Activated naive CD8-positive, alpha-beta T cell treated with anti-CD3 and anti-CD28 coated beads, Interleukin-2, amount 50 U/mL, for 24 hours (primary cell): Measurements from ENCODE around the gene AKNA.

Experiments used
- ATAC-seq: fragments of 150-1000 bp; cut with Tn5 transposase; one replicate; pipeline ENCODE4 v1.10.0; 2021
- DNase-seq: peaks from one replicate; pipeline ENCODE4 v3.0.0; 2021
- H3K27ac Mint-ChIP-seq: one replicate; pipeline ENCODE4 v1.8.0; 2021; ENCODE audit warnings: mild to moderate bottlenecking, mixed read lengths
- H3K27me3 Mint-ChIP-seq: one replicate; pipeline ENCODE4 v1.8.0; 2021; ENCODE audit warnings: mixed read lengths
- H3K36me3 Mint-ChIP-seq: one replicate; pipeline ENCODE4 v1.8.0; 2021; ENCODE audit warnings: low read depth, mixed read lengths
- H3K4me1 Mint-ChIP-seq: one replicate; pipeline ENCODE4 v1.8.0; 2021; ENCODE audit warnings: mixed read lengths
- H3K4me3 Mint-ChIP-seq: one replicate; pipeline ENCODE4 v1.8.0; 2021; ENCODE audit warnings: mild to moderate bottlenecking, moderate library complexity, mixed read lengths
- H3K9me3 Mint-ChIP-seq: one replicate; pipeline ENCODE4 v1.8.0; 2021; ENCODE audit warnings: mixed read lengths

Gene AKNA

DNA sequence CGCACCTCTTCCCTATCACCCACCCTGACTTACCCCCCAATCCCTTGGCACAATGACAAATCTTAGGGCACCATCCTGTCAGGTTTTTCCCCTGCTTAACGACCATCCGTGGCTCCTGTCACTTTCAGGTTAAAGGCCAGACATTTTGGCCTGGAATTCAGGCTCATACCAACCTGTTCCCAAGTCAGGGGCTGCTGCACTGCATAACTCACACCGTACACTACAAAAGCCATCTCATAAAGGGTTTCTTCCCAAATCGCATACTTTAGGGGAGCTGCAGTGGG, 7.5 kb upstream of the AKNA start:
- Mint-ChIP-seq H3K4me1 (peaks cover 70% of the 10 kb centered on the region), H3K4me3 (peak overlapping the region; percentile 56), H3K27ac (peak overlapping the region; percentile 68), H3K36me3 (peaks cover 20% of the 10 kb centered on the region), H3K27me3 (no peaks in the 10 kb centered on the region), H3K9me3 (no peaks in the 10 kb centered on the region)
- DNase-seq, result no peak
- ATAC-seq, result no peak

DNA sequence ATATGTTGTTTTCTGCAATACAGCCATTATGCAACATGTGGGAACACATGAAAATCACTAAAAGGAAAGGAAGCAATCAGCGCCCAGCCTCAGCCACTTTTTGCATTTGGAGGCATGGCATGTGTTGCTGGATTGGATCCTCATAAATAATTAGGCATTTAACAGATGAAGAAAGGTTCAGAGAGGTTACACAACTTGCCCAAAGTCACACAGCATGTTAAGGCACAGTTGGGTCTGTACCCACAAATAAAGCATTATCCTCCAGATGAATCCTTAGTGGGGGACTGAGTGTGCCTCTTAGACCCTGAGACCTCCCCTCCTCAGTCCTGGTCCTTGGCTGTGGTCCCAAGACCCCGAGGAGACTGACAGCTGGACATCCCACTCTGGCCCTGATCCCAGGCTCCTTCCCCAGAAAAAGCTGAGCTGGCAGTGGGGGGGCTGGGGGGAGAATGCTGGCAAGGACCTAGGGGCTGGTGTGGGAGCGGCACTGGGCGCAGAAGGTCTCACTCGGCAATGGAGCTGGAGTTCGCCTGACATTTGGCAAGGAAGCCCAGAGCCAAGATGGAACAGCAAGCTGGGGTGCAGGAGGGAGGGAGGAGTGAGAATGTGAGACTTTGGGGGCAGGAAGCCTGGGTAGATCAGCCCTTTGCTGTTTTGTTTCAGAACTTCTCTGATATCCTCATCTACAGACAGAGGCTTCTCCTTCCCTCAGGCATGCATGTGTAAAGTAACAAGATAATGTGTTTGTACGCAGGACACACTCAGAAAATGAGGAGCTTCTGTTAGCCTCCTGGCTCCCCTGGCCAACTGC, 6.9 kb upstream of the AKNA start:
- Mint-ChIP-seq H3K27me3 (no peaks in the 10 kb centered on the region), H3K4me3 (peak overlapping the region; percentile 56), H3K4me1 (peaks cover 75% of the 10 kb centered on the region), H3K9me3 (no peaks in the 10 kb centered on the region), H3K36me3 (peaks cover 24% of the 10 kb centered on the region), H3K27ac (peak overlapping the region; percentile 68)
- ATAC-seq (no peak), DNase-seq (no peak)

DNA sequence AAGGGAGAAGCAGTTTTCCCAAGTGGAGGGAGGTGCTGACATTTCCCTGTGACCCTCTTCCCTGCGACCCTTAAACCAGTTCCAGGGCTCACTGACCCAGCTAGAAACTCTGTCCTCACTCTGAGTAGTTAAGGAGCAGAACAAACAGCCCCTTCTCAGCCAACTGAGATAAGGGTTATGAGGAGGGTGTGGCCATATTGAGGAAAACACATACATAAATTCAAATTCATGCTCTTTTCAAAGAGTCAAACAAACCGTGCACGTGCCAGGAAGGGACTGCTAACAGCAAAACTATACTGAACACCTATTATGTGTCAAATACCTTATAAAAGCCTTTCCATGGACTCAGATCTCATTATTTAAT, 4.9 kb upstream of the AKNA start:
- Mint-ChIP-seq H3K4me1 (peaks cover 93% of the 10 kb centered on the region), H3K36me3 (peaks cover 42% of the 10 kb centered on the region), H3K27me3 (no peaks in the 10 kb centered on the region), H3K9me3 (no peaks in the 10 kb centered on the region), H3K4me3 (no peak overlapping the region), H3K27ac (peak overlapping the region; percentile 33)
- no peak for DNase-seq
- ATAC-seq, result no peak

DNA sequence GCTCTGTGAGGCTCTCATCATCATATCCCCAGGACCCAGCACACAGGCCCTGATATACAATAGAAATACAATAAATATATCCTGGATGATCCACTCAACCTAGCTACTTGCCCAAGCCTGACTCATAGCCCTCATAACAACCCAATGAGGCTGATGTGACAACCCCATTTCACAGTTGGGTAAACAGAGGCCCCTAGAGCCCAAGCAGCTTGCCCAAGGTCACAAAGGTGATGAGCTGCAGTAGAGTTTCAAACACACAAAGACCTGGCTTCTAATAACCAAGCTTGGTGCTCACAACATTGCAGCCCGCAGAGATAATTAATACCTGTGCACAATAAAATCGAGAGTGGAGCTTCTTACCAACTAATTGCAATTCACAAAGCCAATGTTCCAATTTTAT, 3.2 kb upstream of the AKNA start:
- Mint-ChIP-seq H3K4me1 (peaks cover 81% of the 10 kb centered on the region), H3K4me3 (peak overlapping the region; percentile 87), H3K36me3 (peaks cover 56% of the 10 kb centered on the region), H3K27me3 (no peaks in the 10 kb centered on the region), H3K9me3 (no peaks in the 10 kb centered on the region), H3K27ac (peak overlapping the region; percentile 97)
- no peak for DNase-seq
- ATAC-seq, result no peak

DNA sequence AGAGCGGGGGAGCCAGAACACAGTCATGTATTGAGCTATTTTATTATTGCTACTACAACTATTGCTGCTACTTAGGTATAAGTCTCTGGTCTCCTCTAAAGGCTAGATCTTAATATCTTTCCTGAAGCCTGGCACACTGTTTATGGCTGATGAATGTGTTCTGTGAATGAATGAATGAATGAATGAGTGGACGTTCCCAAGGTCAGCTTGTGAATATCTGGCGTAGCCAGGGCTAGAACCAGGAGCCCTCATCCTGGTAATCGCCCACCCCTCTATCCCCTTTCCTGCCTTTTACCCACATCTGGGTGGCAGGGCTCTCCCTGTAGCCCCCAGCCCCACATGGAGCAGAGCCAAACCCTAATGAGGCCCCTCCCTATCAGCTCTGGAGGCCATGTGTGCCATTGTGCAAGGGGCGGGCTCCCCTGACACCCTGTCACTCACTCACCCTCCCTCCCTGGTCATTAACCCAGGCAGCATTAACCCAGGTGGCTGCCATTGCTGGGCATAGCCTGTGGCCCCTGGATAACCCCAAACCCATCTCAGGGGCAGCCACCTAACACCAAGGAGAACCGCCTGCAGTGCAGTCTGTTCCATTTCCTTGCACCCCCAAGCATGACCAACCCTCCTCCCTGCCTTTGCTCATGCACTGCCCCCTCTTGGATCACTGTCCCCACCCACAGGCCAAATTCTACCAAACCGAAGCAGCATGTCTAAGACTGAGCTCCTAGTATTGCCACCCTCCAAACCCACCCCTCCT, 2.0 kb upstream of the AKNA start:
- peak overlapping the region; percentile 97 for H3K27ac Mint-ChIP-seq
- ATAC-seq, result no peak

DNA sequence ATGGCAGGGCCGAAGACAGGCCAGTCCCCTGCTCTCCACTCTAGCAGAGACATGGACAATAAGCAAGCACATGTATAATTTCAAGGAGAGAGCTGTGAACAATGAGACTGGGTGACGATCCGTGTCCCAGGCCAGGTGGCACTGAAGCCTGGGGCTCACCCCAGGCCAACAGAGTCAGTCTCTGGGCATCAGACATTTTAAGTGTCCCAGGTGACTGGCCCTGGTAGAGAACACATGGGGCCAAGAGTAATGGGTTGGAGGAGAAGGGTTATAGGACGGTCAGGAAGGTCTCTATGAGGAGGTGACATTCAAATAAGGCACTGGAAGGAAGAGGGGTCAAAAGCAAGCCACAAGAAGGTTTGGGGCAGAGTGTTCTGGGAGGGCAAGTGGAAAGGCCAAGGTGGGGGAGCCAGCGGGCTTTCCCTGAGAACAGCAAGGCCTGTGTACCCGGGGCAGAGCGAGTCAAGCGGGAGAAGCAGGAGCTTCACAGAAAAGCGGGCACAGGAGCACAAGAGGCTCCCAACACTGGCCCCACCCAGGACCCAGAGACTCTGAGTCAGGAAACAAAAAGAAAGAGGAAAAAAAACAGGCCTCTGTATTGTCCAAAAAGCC, 1.1 kb upstream of the AKNA start:
- peaks cover 61% of the 10 kb centered on the region for H3K36me3 Mint-ChIP-seq
- H3K4me3 Mint-ChIP-seq, result peak overlapping the region; percentile 87
- ATAC-seq (no peak), DNase-seq (peak; percentile 45)
- H3K27me3 Mint-ChIP-seq, result no peaks in the 10 kb centered on the region
- no peaks in the 10 kb centered on the region for H3K9me3 Mint-ChIP-seq
- peaks cover 81% of the 10 kb centered on the region for H3K4me1 Mint-ChIP-seq
- H3K27ac Mint-ChIP-seq, result peak overlapping the region; percentile 97

More for the DNA sequence above, 2.0 kb upstream of the AKNA start:
- Mint-ChIP-seq H3K36me3 (peaks cover 58% of the 10 kb centered on the region), H3K4me3 (peak overlapping the region; percentile 87), H3K27me3 (no peaks in the 10 kb centered on the region), H3K4me1 (peaks cover 81% of the 10 kb centered on the region), H3K9me3 (no peaks in the 10 kb centered on the region)
- DNase-seq, result peak; percentile 36

DNA sequence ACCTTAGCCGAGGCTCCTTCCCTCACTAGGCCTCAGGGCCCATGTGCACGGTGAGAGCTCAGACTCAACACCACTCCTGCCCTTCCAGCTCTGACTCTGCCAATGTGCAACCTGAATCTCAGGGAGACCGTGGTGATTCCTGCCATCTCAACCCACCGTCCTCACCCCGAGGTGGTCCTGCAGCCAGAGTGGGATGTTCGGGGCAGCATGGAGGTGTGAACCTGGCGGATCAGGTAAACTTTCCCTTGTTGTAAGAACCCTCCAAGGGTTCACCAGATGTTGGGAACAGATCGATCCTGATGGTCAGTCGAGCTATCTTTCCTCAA, 538 bp upstream of the AKNA start:
- Mint-ChIP-seq H3K9me3 (no peaks in the 10 kb centered on the region), H3K36me3 (peaks cover 61% of the 10 kb centered on the region)
- no peak for ATAC-seq

DNA sequence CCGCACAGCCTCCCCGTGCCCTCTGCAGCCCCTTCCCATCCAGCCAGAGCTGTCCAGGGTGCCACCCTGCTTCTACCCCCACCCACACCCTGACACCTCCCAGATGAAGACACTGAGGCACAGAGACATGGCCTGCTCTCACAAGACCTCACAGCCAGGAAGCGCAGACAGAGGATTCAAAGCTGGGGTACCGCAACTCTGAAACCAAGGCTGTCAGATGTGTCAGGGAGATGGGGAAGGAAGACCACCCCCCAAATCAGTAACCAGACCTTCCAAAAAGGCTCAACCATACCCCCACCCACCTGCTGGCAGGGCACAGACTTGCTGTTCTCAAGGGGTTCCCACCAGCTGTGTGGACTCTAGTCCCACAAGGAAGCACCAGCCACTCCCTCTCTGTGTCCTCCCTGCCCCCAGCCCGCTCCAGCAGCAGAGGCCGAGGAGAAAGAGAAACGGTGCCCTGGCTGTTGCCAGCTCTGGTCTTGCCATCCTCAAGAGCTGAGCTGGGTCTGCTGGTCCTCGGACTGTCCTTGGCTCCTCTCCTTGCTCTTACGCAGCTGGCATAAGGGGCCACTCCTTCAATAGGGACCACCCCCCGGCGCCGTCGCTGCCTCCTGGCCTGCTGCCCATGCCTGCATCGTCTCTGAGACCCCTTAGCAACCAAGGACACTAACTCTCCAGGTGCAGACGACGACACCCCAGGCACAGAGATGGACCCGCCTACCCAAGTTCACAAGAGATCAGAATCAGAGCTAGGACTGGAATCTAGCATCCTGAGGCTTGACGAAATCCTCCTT, 699 bp downstream of the AKNA start:
- ATAC-seq, result no peak
- Mint-ChIP-seq H3K36me3 (peaks cover 64% of the 10 kb centered on the region), H3K27me3 (no peaks in the 10 kb centered on the region), H3K4me1 (peaks cover 83% of the 10 kb centered on the region), H3K27ac (peak overlapping the region; percentile 97), H3K9me3 (no peaks in the 10 kb centered on the region), H3K4me3 (peak overlapping the region; percentile 87)
- DNase-seq, result peak; percentile 35

More for the DNA sequence above, 538 bp upstream of the AKNA start:
- Mint-ChIP-seq H3K4me3 (peak overlapping the region; percentile 87), H3K27me3 (no peaks in the 10 kb centered on the region), H3K4me1 (peaks cover 83% of the 10 kb centered on the region), H3K27ac (peak overlapping the region; percentile 97)
- DNase-seq, result peak; percentile 42

DNA sequence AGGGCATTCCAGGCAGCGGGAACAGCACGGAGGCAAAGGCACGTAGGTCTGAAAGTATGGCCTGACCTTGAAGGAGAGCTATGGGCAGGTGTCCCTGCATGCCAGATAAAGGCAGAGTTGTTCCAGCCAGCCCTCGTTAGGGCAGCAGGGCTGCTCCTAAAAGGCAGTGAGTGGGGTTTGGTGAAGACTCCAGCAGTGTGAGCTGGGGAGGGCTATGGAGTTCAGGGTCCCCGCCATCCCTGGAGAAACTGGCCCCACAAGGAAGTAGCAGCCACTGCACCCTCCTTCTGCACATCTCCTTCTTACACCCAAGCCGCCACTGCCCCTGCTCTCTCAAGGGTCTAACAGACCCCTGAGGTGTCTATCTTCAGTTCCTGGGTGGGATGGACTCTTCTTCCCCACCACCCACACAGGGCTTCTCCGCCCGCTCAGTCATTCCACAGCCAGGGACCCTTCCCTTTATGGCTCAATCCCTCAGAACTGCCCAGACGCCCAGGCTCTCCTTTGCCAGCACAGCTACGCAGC, 1.4 kb downstream of the AKNA start:
- DNase-seq (no peak), ATAC-seq (no peak)
- H3K4me1 Mint-ChIP-seq, result peaks cover 86% of the 10 kb centered on the region
- no peaks in the 10 kb centered on the region for H3K9me3 Mint-ChIP-seq
- peak overlapping the region; percentile 87 for H3K4me3 Mint-ChIP-seq
- peaks cover 67% of the 10 kb centered on the region for H3K36me3 Mint-ChIP-seq
- H3K27me3 Mint-ChIP-seq, result no peaks in the 10 kb centered on the region
- H3K27ac Mint-ChIP-seq, result peak overlapping the region; percentile 97

DNA sequence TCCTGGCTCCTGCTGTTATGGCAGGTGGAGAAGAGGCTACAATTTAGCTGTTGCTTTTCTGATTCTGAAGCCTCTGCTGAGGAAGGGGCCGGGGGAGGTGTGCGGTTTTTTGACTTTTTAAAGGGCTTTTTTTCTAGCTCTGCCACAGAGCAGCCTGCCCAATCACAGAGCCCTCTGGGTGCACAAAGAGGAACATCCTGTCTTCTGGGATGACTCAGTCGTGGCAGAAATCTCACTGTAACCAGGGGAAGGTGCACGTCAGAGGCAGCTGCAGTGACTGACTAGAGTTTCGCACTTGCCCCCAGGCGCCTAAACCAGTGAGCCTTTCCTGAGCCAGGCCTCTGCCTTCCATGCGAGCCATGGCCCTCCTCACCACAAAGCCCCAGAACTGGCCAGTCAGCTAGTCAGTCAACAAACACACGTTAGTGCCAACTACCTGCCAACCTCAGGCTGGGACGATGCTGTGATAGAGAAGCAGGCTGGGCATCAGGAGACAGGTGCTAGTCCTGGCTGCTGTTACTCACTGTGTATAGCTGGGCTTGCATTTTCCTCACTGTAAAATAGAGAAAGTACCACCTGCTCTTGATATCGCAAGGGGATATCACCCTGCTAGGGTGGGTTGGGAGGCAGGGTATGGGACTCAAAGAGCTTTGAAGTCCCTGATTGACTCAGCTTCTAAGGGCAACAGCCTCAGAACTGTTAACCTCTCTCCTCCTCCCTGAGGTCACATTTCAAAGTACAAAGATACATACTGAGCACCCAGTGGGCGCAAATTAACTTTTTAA, 2.2 kb downstream of the AKNA start:
- H3K9me3 Mint-ChIP-seq, result no peaks in the 10 kb centered on the region
- ATAC-seq, result peak; percentile 78
- H3K36me3 Mint-ChIP-seq, result peaks cover 71% of the 10 kb centered on the region
- DNase-seq, result peak; percentile 88
- H3K4me1 Mint-ChIP-seq, result peaks cover 85% of the 10 kb centered on the region
- H3K4me3 Mint-ChIP-seq, result peak overlapping the region; percentile 87
- H3K27me3 Mint-ChIP-seq, result no peaks in the 10 kb centered on the region
- H3K27ac Mint-ChIP-seq, result peak overlapping the region; percentile 97

DNA sequence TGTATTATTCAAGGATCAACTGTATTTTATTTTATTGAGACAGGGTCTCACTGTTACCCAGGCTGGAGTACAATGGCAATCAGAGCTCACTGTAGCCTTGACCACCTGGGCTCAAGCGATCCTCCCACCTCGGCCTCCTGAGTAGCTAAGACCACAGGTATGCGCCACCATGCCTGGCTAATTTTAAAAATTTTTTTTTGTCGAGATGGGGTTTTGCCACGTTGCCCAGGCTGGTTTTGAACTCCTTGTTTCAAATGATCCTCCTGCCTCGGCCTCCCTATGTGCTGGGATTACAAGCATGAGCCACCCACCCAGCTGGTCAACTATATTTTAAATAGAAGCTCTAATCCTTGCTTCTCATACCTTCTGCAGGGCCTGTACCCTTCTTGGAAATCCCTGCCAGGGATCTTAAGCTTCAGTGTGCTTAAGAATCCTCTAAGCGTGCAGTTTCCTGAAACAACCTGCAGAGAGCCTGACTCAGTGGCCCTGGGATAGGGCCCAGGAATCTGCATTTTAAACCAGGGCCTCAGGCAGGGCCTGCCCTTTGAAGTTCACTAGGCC, 2.9 kb downstream of the AKNA start:
- H3K36me3 Mint-ChIP-seq, result peaks cover 68% of the 10 kb centered on the region
- DNase-seq, result no peak
- H3K4me1 Mint-ChIP-seq, result peaks cover 85% of the 10 kb centered on the region
- H3K27me3 Mint-ChIP-seq, result no peaks in the 10 kb centered on the region
- no peak for ATAC-seq
- peak overlapping the region; percentile 97 for H3K27ac Mint-ChIP-seq
- peak overlapping the region; percentile 87 for H3K4me3 Mint-ChIP-seq
- H3K9me3 Mint-ChIP-seq, result no peaks in the 10 kb centered on the region

DNA sequence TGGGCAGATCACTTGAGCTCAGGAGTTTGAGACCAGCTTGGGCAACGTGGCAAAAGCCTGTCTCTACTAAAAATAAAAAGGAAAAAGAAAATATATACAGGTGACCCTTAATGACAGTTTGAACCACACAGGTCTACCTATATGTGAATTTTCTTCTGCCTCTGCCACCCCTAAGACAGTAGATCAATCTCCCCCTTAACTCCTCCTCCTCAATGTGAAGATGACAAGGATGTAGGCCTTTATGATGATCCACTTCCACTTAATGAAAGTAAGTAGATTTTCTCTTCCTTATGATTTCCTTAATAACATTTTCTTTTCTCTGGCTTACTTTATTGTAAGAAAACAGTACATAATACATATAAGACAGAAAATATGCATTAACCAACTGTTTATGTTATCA, 3.4 kb downstream of the AKNA start:
- ATAC-seq, result no peak
- H3K4me1 Mint-ChIP-seq, result peaks cover 85% of the 10 kb centered on the region
- peak overlapping the region; percentile 97 for H3K27ac Mint-ChIP-seq

DNA sequence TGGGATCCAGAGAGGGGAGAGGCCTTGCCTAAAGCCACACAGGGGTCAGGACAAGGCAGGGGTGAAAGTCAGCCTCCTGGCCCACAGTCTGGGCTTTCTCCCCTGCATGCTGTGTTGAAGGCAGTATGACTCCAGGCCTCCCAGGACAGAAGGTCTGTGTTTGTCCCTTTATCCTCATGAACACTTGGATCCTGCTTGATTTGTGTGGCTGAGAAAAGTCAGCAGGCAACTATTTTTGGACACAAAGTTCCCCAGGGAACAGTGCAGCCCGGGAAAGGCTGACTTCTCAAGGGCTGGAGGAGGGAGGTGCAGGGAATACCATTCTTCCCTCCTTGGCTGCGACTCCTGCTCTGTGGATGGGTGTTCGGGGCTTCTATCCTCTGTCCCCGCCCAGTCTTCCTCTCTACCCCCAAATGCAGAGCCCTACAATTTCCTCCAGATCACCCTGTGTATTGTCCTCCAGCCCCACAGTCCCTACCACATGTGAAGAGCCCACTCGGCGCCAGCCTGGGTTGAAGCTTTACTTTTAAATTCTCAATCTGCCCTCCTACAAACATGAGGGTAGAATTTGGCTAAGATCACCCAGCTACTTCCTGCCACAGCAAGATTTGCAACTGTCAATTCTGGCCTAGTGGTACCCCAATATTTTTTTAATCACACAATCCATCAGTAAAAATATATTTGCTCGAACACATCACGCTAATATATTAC, 4.1 kb downstream of the AKNA start:
- Mint-ChIP-seq H3K4me1 (peaks cover 85% of the 10 kb centered on the region), H3K36me3 (peaks cover 70% of the 10 kb centered on the region)
- no peak for DNase-seq

More for the DNA sequence above, 3.4 kb downstream of the AKNA start:
- Mint-ChIP-seq H3K9me3 (no peaks in the 10 kb centered on the region), H3K4me3 (peak overlapping the region; percentile 87), H3K36me3 (peaks cover 70% of the 10 kb centered on the region), H3K27me3 (no peaks in the 10 kb centered on the region)
- DNase-seq, result no peak

More for the DNA sequence above, 4.1 kb downstream of the AKNA start:
- no peak for ATAC-seq
- H3K27ac Mint-ChIP-seq, result peak overlapping the region; percentile 97
- no peaks in the 10 kb centered on the region for H3K27me3 Mint-ChIP-seq
- no peaks in the 10 kb centered on the region for H3K9me3 Mint-ChIP-seq
- H3K4me3 Mint-ChIP-seq, result peak overlapping the region; percentile 87
